ENCODE results near the gene CERS3.

Gene CERS3

DNA sequence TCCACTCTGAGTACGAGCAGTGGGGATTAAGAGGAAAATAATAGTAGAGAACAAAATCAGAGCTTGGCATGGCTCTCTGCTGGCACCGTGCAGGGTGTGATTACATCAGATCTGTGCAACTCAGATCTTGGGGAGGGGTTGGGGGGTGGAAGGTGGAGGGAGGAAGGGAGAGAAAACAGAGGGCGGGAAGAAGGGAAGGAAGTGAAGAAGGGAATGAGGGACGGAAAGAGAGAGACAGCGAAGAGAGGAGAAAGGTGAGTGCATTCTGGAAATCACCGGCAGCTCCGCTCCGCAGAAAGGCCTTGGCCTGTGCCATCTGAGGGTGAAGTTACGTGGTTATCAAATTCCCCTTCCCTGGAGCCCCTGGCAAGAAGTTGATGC, 156.0 kb downstream of the CERS3 start:
- TF ChIP-seq TCF4 (CRISPR knock-in tag; IDR thresholded peaks at IDR 0.05; ENCODE audit: borderline replicate concordance): no peak
- TF ChIP-seq, protein P1, sequence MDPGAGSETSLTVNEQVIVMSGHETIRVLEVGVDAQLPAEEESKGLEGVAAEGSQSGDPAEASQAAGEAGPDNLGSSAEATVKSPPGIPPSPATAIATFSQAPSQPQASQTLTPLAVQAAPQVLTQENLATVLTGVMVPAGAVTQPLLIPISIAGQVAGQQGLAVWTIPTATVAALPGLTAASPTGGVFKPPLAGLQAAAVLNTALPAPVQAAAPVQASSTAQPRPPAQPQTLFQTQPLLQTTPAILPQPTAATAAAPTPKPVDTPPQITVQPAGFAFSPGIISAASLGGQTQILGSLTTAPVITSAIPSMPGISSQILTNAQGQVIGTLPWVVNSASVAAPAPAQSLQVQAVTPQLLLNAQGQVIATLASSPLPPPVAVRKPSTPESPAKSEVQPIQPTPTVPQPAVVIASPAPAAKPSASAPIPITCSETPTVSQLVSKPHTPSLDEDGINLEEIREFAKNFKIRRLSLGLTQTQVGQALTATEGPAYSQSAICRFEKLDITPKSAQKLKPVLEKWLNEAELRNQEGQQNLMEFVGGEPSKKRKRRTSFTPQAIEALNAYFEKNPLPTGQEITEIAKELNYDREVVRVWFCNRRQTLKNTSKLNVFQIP (CRISPR knock-in tag; IDR thresholded peaks at IDR 0.05; ENCODE audit: borderline replicate concordance, low read depth): no peak
- TF ChIP-seq, protein P2, sequence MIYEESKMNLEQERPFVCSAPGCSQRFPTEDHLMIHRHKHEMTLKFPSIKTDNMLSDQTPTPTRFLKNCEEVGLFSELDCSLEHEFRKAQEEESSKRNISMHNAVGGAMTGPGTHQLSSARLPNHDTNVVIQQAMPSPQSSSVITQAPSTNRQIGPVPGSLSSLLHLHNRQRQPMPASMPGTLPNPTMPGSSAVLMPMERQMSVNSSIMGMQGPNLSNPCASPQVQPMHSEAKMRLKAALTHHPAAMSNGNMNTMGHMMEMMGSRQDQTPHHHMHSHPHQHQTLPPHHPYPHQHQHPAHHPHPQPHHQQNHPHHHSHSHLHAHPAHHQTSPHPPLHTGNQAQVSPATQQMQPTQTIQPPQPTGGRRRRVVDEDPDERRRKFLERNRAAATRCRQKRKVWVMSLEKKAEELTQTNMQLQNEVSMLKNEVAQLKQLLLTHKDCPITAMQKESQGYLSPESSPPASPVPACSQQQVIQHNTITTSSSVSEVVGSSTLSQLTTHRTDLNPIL (CRISPR knock-in tag; IDR thresholded peaks at IDR 0.05; ENCODE audit: low read depth): no peak
- no peak for TF ChIP-seq ZC3H10 (CRISPR knock-in tag; IDR thresholded peaks at IDR 0.05)
- no peak for TF ChIP-seq ZFP30 (CRISPR knock-in tag; IDR thresholded peaks at IDR 0.05)
- no peak for TF ChIP-seq GLIS3 (CRISPR knock-in tag; IDR thresholded peaks at IDR 0.05)
- TF ChIP-seq, protein P3, sequence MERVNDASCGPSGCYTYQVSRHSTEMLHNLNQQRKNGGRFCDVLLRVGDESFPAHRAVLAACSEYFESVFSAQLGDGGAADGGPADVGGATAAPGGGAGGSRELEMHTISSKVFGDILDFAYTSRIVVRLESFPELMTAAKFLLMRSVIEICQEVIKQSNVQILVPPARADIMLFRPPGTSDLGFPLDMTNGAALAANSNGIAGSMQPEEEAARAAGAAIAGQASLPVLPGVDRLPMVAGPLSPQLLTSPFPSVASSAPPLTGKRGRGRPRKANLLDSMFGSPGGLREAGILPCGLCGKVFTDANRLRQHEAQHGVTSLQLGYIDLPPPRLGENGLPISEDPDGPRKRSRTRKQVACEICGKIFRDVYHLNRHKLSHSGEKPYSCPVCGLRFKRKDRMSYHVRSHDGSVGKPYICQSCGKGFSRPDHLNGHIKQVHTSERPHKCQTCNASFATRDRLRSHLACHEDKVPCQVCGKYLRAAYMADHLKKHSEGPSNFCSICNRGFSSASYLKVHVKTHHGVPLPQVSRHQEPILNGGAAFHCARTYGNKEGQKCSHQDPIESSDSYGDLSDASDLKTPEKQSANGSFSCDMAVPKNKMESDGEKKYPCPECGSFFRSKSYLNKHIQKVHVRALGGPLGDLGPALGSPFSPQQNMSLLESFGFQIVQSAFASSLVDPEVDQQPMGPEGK (CRISPR knock-in tag; IDR thresholded peaks at IDR 0.05; ENCODE audit: borderline replicate concordance): no peak
- TF ChIP-seq, protein P4, sequence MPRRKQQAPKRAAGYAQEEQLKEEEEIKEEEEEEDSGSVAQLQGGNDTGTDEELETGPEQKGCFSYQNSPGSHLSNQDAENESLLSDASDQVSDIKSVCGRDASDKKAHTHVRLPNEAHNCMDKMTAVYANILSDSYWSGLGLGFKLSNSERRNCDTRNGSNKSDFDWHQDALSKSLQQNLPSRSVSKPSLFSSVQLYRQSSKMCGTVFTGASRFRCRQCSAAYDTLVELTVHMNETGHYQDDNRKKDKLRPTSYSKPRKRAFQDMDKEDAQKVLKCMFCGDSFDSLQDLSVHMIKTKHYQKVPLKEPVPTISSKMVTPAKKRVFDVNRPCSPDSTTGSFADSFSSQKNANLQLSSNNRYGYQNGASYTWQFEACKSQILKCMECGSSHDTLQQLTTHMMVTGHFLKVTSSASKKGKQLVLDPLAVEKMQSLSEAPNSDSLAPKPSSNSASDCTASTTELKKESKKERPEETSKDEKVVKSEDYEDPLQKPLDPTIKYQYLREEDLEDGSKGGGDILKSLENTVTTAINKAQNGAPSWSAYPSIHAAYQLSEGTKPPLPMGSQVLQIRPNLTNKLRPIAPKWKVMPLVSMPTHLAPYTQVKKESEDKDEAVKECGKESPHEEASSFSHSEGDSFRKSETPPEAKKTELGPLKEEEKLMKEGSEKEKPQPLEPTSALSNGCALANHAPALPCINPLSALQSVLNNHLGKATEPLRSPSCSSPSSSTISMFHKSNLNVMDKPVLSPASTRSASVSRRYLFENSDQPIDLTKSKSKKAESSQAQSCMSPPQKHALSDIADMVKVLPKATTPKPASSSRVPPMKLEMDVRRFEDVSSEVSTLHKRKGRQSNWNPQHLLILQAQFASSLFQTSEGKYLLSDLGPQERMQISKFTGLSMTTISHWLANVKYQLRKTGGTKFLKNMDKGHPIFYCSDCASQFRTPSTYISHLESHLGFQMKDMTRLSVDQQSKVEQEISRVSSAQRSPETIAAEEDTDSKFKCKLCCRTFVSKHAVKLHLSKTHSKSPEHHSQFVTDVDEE (CRISPR knock-in tag; IDR thresholded peaks at IDR 0.05): no peak
- TF ChIP-seq ESRRG (CRISPR knock-in tag; IDR thresholded peaks at IDR 0.05): no peak
- TF ChIP-seq, protein P5, sequence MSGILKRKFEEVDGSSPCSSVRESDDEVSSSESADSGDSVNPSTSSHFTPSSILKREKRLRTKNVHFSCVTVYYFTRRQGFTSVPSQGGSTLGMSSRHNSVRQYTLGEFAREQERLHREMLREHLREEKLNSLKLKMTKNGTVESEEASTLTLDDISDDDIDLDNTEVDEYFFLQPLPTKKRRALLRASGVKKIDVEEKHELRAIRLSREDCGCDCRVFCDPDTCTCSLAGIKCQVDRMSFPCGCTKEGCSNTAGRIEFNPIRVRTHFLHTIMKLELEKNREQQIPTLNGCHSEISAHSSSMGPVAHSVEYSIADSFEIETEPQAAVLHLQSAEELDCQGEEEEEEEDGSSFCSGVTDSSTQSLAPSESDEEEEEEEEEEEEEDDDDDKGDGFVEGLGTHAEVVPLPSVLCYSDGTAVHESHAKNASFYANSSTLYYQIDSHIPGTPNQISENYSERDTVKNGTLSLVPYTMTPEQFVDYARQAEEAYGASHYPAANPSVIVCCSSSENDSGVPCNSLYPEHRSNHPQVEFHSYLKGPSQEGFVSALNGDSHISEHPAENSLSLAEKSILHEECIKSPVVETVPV (CRISPR knock-in tag; IDR thresholded peaks at IDR 0.05): no peak
- no peak for TF ChIP-seq RARB (CRISPR knock-in tag; IDR thresholded peaks at IDR 0.05)
- no peak for TF ChIP-seq TOX (CRISPR knock-in tag; IDR thresholded peaks at IDR 0.05; ENCODE audit: borderline replicate concordance)
- TF ChIP-seq CSDC2 (CRISPR knock-in tag; IDR thresholded peaks at IDR 0.05): no peak
- TF ChIP-seq ZFP3 (CRISPR knock-in tag; IDR thresholded peaks at IDR 0.05): no peak
- ATAC-seq: no peak

DNA sequence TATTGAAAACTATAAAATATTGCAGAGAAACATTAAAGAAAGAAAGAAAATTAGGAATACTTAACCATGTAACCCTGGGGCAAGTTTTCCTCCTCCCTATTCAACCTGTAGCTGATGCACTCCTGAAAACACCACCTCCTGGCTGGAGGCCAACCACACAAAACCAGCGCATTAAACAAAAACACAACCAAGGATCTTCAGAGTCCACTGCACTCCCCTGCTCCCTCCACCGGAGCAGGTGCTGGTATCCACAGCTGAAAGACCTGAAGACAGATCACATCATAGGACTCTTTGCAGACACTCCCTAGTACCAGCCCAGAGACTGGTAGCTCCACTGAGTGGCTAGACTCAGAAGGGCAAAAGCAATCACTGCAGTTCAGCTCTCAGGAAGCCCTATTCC, 173.4 kb downstream of the CERS3 start:
- no peak for ATAC-seq
- TF ChIP-seq, protein P4 (CRISPR knock-in tag; IDR thresholded peaks at IDR 0.05): no peak
- TF ChIP-seq PPARA (CRISPR knock-in tag; IDR thresholded peaks at IDR 0.05; ENCODE audit: borderline replicate concordance) (no peak), ZNF565 (CRISPR knock-in tag; conservative IDR thresholded peaks at IDR 0.05; ENCODE audit: low read depth) (no peak)

DNA sequence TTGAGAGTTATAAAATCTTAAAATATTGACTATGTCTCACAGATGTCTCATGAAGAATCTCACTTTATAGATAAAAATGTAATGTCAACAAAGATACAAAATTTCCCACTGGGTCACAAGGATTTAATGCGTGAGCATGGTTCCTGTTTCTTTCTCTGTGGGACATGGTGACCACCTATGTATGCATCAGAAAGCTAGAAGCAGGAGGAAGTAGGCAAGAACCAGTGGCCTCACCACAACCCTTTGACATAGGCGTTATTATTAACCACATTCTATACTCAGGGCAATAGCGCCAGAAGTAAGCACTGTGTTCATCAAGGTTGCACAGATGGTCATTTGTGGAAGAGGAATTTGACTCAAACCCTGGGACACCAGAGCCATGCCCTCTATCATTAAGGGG, 175.3 kb downstream of the CERS3 start:
- no peak for ATAC-seq
- TF ChIP-seq, protein P5 (CRISPR knock-in tag; IDR thresholded peaks at IDR 0.05): no peak
- TF ChIP-seq OSR1 (CRISPR knock-in tag; IDR thresholded peaks at IDR 0.05) (no peak), ZNF565 (CRISPR knock-in tag; conservative IDR thresholded peaks at IDR 0.05; ENCODE audit: low read depth) (no peak), ARNTL (CRISPR knock-in tag; IDR thresholded peaks at IDR 0.05; ENCODE audit: borderline replicate concordance, low read depth) (no peak)
- TF ChIP-seq, protein P2 (CRISPR knock-in tag; IDR thresholded peaks at IDR 0.05; ENCODE audit: low read depth): no peak
- TF ChIP-seq, protein P1 (CRISPR knock-in tag; IDR thresholded peaks at IDR 0.05; ENCODE audit: borderline replicate concordance, low read depth): no peak
